IPS-15b (cell line): ENCODE data around the gene LRRC8C.

Experiments used
- H3K27me3 ChIP-seq: one replicate; pipeline ENCODE4 v1.6.1; 2013; ENCODE audit warnings: low read length; ENCODE audit not compliant: control insufficient read depth, insufficient read depth
- H3K36me3 ChIP-seq: one replicate; pipeline ENCODE4 v1.6.1; 2013; ENCODE audit warnings: low read length; ENCODE audit not compliant: control insufficient read depth, insufficient read depth
- H3K4me1 ChIP-seq: one replicate; pipeline ENCODE4 v1.6.1; 2013; ENCODE audit warnings: mild to moderate bottlenecking, low read length; ENCODE audit not compliant: control insufficient read depth, insufficient read depth
- H3K4me3 ChIP-seq: one replicate; pipeline ENCODE4 v1.5.1; 2013; ENCODE audit warnings: low read depth, low read length
- H3K9ac ChIP-seq: one replicate; pipeline ENCODE4 v1.6.1; 2013; ENCODE audit warnings: low read depth, mild to moderate bottlenecking, low read length
- H3K9me3 ChIP-seq: one replicate; pipeline ENCODE4 v1.6.1; 2013; ENCODE audit warnings: mild to moderate bottlenecking, low read length; ENCODE audit not compliant: control insufficient read depth, insufficient read depth

LRRC8C gene

GRCh38 chr1:89754518-89754917 is 121.6 kb downstream of the LRRC8C start:
- H3K4me1 ChIP-seq, result peaks cover 2% of the 10 kb centered on the region
- H3K36me3 ChIP-seq, result no peaks in the 10 kb centered on the region
- no peak overlapping the region for H3K9ac ChIP-seq
- H3K9me3 ChIP-seq, result no peaks in the 10 kb centered on the region
- peaks cover 5% of the 10 kb centered on the region for H3K27me3 ChIP-seq
- H3K4me3 ChIP-seq, result no peak overlapping the region

GRCh38 chr1:89755591-89755990 is 122.7 kb downstream of the LRRC8C start:
- H3K9me3 ChIP-seq, result no peaks in the 10 kb centered on the region
- no peak overlapping the region for H3K4me3 ChIP-seq
- H3K36me3 ChIP-seq, result no peaks in the 10 kb centered on the region
- peaks cover 5% of the 10 kb centered on the region for H3K27me3 ChIP-seq
- H3K4me1 ChIP-seq, result peaks cover 2% of the 10 kb centered on the region
- no peak overlapping the region for H3K9ac ChIP-seq

- Histone ChIP-seq H3K9ac (no peak overlapping the region), H3K27me3 (peaks cover 21% of the 10 kb centered on the region), H3K9me3 (no peaks in the 10 kb centered on the region), H3K36me3 (no peaks in the 10 kb centered on the region), H3K4me1 (peaks cover 5% of the 10 kb centered on the region), H3K4me3 (no peak overlapping the region)
Measured at GRCh38 chr1:89757532-89757931, 124.6 kb downstream of the LRRC8C start.

GRCh38 chr1:89758156-89758555 is 125.2 kb downstream of the LRRC8C start:
- Histone ChIP-seq H3K4me3 (no peak overlapping the region), H3K9ac (no peak overlapping the region), H3K27me3 (peaks cover 23% of the 10 kb centered on the region), H3K9me3 (no peaks in the 10 kb centered on the region), H3K4me1 (peaks cover 5% of the 10 kb centered on the region), H3K36me3 (no peaks in the 10 kb centered on the region)

- Histone ChIP-seq H3K36me3 (no peaks in the 10 kb centered on the region), H3K9me3 (no peaks in the 10 kb centered on the region), H3K4me1 (peaks cover 6% of the 10 kb centered on the region), H3K27me3 (peaks cover 32% of the 10 kb centered on the region), H3K4me3 (no peak overlapping the region), H3K9ac (no peak overlapping the region)
Measured at GRCh38 chr1:89759036-89759435, 126.1 kb downstream of the LRRC8C start.

GRCh38 chr1:89760496-89760895 is 127.6 kb downstream of the LRRC8C start:
- Histone ChIP-seq H3K4me1 (peaks cover 6% of the 10 kb centered on the region), H3K4me3 (no peak overlapping the region), H3K27me3 (peaks cover 39% of the 10 kb centered on the region), H3K9ac (no peak overlapping the region), H3K9me3 (no peaks in the 10 kb centered on the region), H3K36me3 (no peaks in the 10 kb centered on the region)

- Histone ChIP-seq H3K4me1 (peaks cover 6% of the 10 kb centered on the region), H3K36me3 (no peaks in the 10 kb centered on the region), H3K27me3 (peaks cover 39% of the 10 kb centered on the region), H3K9ac (no peak overlapping the region), H3K9me3 (no peaks in the 10 kb centered on the region), H3K4me3 (no peak overlapping the region)
Measured at GRCh38 chr1:89761338-89761737, 128.4 kb downstream of the LRRC8C start.

GRCh38 chr1:89761901-89762300 is 129.0 kb downstream of the LRRC8C start:
- Histone ChIP-seq H3K4me1 (peaks cover 6% of the 10 kb centered on the region), H3K4me3 (no peak overlapping the region), H3K27me3 (peaks cover 39% of the 10 kb centered on the region), H3K9ac (no peak overlapping the region), H3K36me3 (no peaks in the 10 kb centered on the region), H3K9me3 (no peaks in the 10 kb centered on the region)

GRCh38 chr1:89762386-89762778 is 129.5 kb downstream of the LRRC8C start:
- Histone ChIP-seq H3K4me1 (peaks cover 5% of the 10 kb centered on the region), H3K9me3 (no peaks in the 10 kb centered on the region), H3K36me3 (no peaks in the 10 kb centered on the region), H3K4me3 (peak overlapping the region; percentile 97), H3K9ac (no peak overlapping the region), H3K27me3 (peaks cover 37% of the 10 kb centered on the region)

- Histone ChIP-seq H3K4me3 (peak overlapping the region; percentile 97), H3K27me3 (peaks cover 34% of the 10 kb centered on the region), H3K4me1 (peaks cover 5% of the 10 kb centered on the region), H3K36me3 (no peaks in the 10 kb centered on the region), H3K9ac (peak overlapping the region; percentile 54), H3K9me3 (no peaks in the 10 kb centered on the region)
Measured at GRCh38 chr1:89762779-89763648, 130.1 kb downstream of the LRRC8C start.

- Histone ChIP-seq H3K27me3 (peaks cover 34% of the 10 kb centered on the region), H3K4me3 (peak overlapping the region; percentile 97), H3K36me3 (no peaks in the 10 kb centered on the region), H3K9me3 (no peaks in the 10 kb centered on the region), H3K9ac (peak overlapping the region; percentile 54), H3K4me1 (peaks cover 5% of the 10 kb centered on the region)
Measured at GRCh38 chr1:89763649-89763986, 130.7 kb downstream of the LRRC8C start.

GRCh38 chr1:89765774-89766173 is 132.9 kb downstream of the LRRC8C start:
- Histone ChIP-seq H3K9ac (no peak overlapping the region), H3K4me1 (peaks cover 5% of the 10 kb centered on the region), H3K9me3 (no peaks in the 10 kb centered on the region), H3K27me3 (peaks cover 32% of the 10 kb centered on the region), H3K36me3 (no peaks in the 10 kb centered on the region), H3K4me3 (no peak overlapping the region)
